B cell (primary cell): Measurements from ENCODE around the gene NR3C2. TPM values are rescaled to one million over a fixed set of nuclear protein-coding genes. Genes with fewer than 3 reads are reported as not detected.

Experiments used
- ATAC-seq: fragments of 200-7000 bp; cut with Tn5 transposase; one replicate; pipeline ENCODE4 v1.10.0; 2021; ENCODE audit warnings: low read depth, mild to moderate bottlenecking, moderate number of reproducible peaks, moderate library complexity
- CTCF ChIA-PET: fragments of 350-600 bp; sonication (Branson Sonifier 250); formaldehyde crosslinking; loops from one replicate; lab custom pipeline; 2021; ENCODE audit warnings: antibody characterized with exemption, inconsistent platforms; lab: Charles Lee
- POLR2A ChIA-PET: fragments of 350-600 bp; sonication (Branson Sonifier 250); formaldehyde crosslinking; loops from one replicate; lab custom pipeline; 2021; ENCODE audit warnings: antibody characterized with exemption; lab: Charles Lee
- DNase-seq: peaks from one replicate; pipeline ENCODE4 v3.0.0; 2013
- H2AFZ ChIP-seq: 2 replicates; pipeline ENCODE4 v1.6.1; 2012; ENCODE audit warnings: mild to moderate bottlenecking, low read depth, low read length; ENCODE audit not compliant: insufficient read depth, poor library complexity, severe bottlenecking
- H3K27ac ChIP-seq, 2 donors: 1 replicate in 1 of 2; 2 replicates in 1 of 2; pipeline ENCODE4 v1.5.1; 2012 to 2013; ENCODE audit warnings: low read length in 2 of 2, mild to moderate bottlenecking in 2 of 2, moderate library complexity in 1 of 2
- H3K27me3 ChIP-seq, 4 experiments: fragments of 200-600 bp in 1 of 4; sonication (generic) in 1 of 4; replicated peaks in 1 of 4; 1 replicate in 2 of 4; 2 replicates in 2 of 4; pipeline versions ENCODE4 v1.6.1 to v1.7.0; 2013 to 2016; ENCODE audit warnings: low read length in 3 of 4, mild to moderate bottlenecking in 2 of 4, mixed read lengths in 1 of 4, moderate library complexity in 1 of 4; ENCODE audit not compliant: insufficient read depth in 4 of 4, control insufficient read depth in 3 of 4; ENCODE audit errors: control extremely low read depth in 1 of 4
- H3K36me3 ChIP-seq, 2 experiments: replicated peaks in 1 of 2; 1 replicate in 1 of 2; 2 replicates in 1 of 2; pipeline versions ENCODE4 v1.6.1 to v1.7.1; 2013; ENCODE audit warnings: low read length in 1 of 2; ENCODE audit not compliant: insufficient read depth in 2 of 2, control insufficient read depth in 1 of 2; ENCODE audit errors: control extremely low read depth in 1 of 2, extremely low read depth in 1 of 2
- H3K4me1 ChIP-seq, 2 donors: fragments of 200-600 bp in 1 of 2; sonication (generic) in 1 of 2; 1 replicate in 1 of 2; 2 replicates in 1 of 2; pipeline versions ENCODE4 v1.5.1 to v1.6.1; 2013 to 2017; ENCODE audit warnings: low read length in 2 of 2; ENCODE audit not compliant: control insufficient read depth in 2 of 2, insufficient read depth in 2 of 2
- H3K4me2 ChIP-seq: replicated peaks from 2 replicates; pipeline ENCODE3; 2012; ENCODE audit warnings: mild to moderate bottlenecking, low read depth, low read length; ENCODE audit not compliant: poor library complexity, severe bottlenecking
- H3K4me3 ChIP-seq, 5 experiments: fragments of 200-600 bp in 1 of 5; sonication (generic) in 1 of 5; 1 replicate in 3 of 5; 2 replicates in 2 of 5; pipeline versions ENCODE4 v1.5.1 to v1.7.0; 2011 to 2016; ENCODE audit warnings: low read length in 4 of 5, mild to moderate bottlenecking in 4 of 5, low read depth in 2 of 5, control low read depth in 1 of 5, moderate library complexity in 1 of 5; ENCODE audit not compliant: insufficient read depth in 1 of 5; ENCODE audit errors: control extremely low read depth in 1 of 5, extremely low read depth in 1 of 5
- H3K79me2 ChIP-seq: fragments of 200-600 bp; sonication (generic); one replicate; pipeline ENCODE4 v1.6.0; 2016; ENCODE audit warnings: low read length; ENCODE audit not compliant: control insufficient read depth, insufficient read depth
- H3K9ac ChIP-seq: fragments of 200-600 bp; sonication (generic); 2 replicates; pipeline ENCODE4 v1.6.1; 2017; ENCODE audit warnings: mild to moderate bottlenecking, low read length, moderate library complexity
- H3K9me3 ChIP-seq, 3 donors: one replicate each; pipeline versions ENCODE4 v1.6.1 to v1.7.1; 2013; ENCODE audit warnings: low read length in 2 of 3; ENCODE audit not compliant: control insufficient read depth in 2 of 3, insufficient read depth in 1 of 3; ENCODE audit errors: control extremely low read depth in 1 of 3
- H4K20me1 ChIP-seq: 2 replicates; pipeline ENCODE4 v1.6.0; 2012; ENCODE audit warnings: mild to moderate bottlenecking, low read length; ENCODE audit not compliant: insufficient read depth, control insufficient read depth, poor library complexity, severe bottlenecking
- H3K27ac Mint-ChIP-seq: one replicate; pipeline ENCODE4 v1.8.0; 2021; ENCODE audit warnings: mixed read lengths
- H3K27me3 Mint-ChIP-seq: one replicate; pipeline ENCODE4 v1.8.0; 2021; ENCODE audit warnings: mixed read lengths
- H3K4me1 Mint-ChIP-seq: one replicate; pipeline ENCODE4 v1.8.0; 2021; ENCODE audit warnings: mixed read lengths
- H3K4me3 Mint-ChIP-seq: one replicate; pipeline ENCODE4 v1.8.0; 2021; ENCODE audit warnings: mixed read lengths
- H3K9me3 Mint-ChIP-seq: one replicate; pipeline ENCODE4 v1.8.0; 2022; ENCODE audit warnings: mixed read lengths; ENCODE audit not compliant: insufficient read depth
- EZH2 ChIP-seq: IDR thresholded peaks from 2 replicates; pipeline ENCODE4 v1.6.1; 2012; ENCODE audit warnings: borderline replicate concordance, low read depth, mild to moderate bottlenecking, moderate library complexity, low read length; ENCODE audit not compliant: insufficient read depth, poor library complexity, severe bottlenecking
- WGBS: methylation state at CpG from one replicate; pipeline ENCODE4 v1.1.5; 2013; ENCODE audit warnings: missing lambda C conversion rate; ENCODE audit not compliant: insufficient coverage; 5-methylcytosine and 5-hydroxymethylcytosine counted together
- intact Hi-C: fragments of 100-400 bp; cut with micrococcal nuclease; formaldehyde crosslinking; loops from one replicate; pipeline ENCODE4 v1.10.0; 2022
- polyA plus RNA-seq: library from polyadenylated mRNA; depleted of rRNA; stranded (reverse); fragments of >200 nt; gene quantifications from 2 replicates; pipeline ENCODE4 v1.2.3, GENCODE V29; 2012
- total RNA-seq, 2 donors: library from RNA; stranded (reverse); fragments of 120-200 nt in 1 of 2; gene quantifications; 1 replicate in 1 of 2; 2 replicates in 1 of 2; pipeline versions ENCODE4 v1.2.3 to v1.2.4, GENCODE V29; 2013 to 2022
- TF ChIP-seq, protein P1 (sequence below): fragments of 200-600 bp; IDR thresholded peaks from one replicate; pipeline ENCODE4 v1.8.0; 2022; ENCODE audit warnings: antibody characterized with exemption, mild to moderate bottlenecking

NR3C2 gene
- total and polyA plus RNA-seq, 2 donors (not counting 1 experiment from before 2014, with no cell fraction given), result 6.7 to 19.3 TPM

DNA sequence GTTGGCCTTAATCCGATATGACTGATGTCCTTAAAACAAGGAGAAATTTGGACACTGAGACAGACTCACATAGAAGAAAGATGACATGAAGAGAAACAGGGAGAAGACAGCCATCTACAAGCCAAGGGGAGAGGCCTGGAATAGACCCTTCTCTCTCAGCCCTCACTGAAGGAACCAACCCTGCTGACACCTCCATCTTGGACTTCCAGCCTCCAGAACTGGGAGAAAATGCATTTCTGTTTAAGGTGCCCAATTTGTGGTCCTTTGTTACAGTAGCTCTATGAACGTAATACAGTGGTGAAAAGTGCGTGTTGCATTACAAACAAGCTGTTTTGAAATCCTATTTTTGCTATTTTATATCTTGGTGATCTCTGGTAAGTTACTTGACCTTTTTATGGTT, 366.8 kb downstream of the NR3C2 start:
- H3K9me3 Mint-ChIP-seq, result peaks cover 14% of the 10 kb centered on the region
- Histone ChIP-seq H3K9ac (no peak overlapping the region), H3K27me3 (no peaks in the 10 kb centered on the region), H4K20me1 (no peaks in the 10 kb centered on the region), H3K4me2 (no peak overlapping the region), H3K9me3 (peaks cover 0 to 42% (median 20%) of the 10 kb centered on the region in 3 donors), H3K4me1 (no peaks in the 10 kb centered on the region), H2AFZ (no peak overlapping the region), H3K36me3 (no peaks in the 10 kb centered on the region), H3K4me3 (no peak overlapping the region), H3K27ac (no peak overlapping the region), H3K79me2 (no peaks in the 10 kb centered on the region)
- no peaks in the 10 kb centered on the region for H3K27me3 Mint-ChIP-seq
- no peak overlapping the region for H3K4me3 Mint-ChIP-seq
- TF ChIP-seq, protein P1, sequence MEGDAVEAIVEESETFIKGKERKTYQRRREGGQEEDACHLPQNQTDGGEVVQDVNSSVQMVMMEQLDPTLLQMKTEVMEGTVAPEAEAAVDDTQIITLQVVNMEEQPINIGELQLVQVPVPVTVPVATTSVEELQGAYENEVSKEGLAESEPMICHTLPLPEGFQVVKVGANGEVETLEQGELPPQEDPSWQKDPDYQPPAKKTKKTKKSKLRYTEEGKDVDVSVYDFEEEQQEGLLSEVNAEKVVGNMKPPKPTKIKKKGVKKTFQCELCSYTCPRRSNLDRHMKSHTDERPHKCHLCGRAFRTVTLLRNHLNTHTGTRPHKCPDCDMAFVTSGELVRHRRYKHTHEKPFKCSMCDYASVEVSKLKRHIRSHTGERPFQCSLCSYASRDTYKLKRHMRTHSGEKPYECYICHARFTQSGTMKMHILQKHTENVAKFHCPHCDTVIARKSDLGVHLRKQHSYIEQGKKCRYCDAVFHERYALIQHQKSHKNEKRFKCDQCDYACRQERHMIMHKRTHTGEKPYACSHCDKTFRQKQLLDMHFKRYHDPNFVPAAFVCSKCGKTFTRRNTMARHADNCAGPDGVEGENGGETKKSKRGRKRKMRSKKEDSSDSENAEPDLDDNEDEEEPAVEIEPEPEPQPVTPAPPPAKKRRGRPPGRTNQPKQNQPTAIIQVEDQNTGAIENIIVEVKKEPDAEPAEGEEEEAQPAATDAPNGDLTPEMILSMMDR, result no peak
- no peak for TF ChIP-seq EZH2
- WGBS, result 100% methylated on average over 3 of the region's 3 CpGs
- DNase-seq (no peak), ATAC-seq (no peak)
- H3K4me1 Mint-ChIP-seq, result no peaks in the 10 kb centered on the region
- intact Hi-C loops, result no loop called here
- POLR2A ChIA-PET, result no interaction called here
- CTCF ChIA-PET, result no interaction called here
- no peak overlapping the region for H3K27ac Mint-ChIP-seq

DNA sequence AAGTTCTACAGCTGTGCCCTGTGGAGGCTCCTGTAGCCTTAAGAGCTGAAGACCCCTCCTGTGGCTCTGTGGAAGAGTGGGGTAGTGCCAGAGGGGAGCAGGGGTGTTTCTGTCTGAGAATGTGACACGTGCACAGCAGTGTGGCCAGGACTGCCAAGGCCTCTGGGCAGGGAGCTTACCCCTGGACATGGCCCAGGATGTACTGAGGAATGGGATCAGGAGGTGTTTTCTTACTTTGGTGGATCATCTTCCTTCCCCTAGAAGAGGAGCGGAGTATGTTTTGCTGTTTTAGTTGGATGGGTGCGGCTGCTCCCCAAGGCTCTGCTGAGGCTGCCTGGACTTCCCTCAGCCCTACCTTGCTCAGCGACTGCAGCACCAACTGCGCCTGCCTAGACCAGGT, 367.8 kb downstream of the NR3C2 start:
- no peak overlapping the region for H2AFZ ChIP-seq
- no peaks in the 10 kb centered on the region for H3K27me3 ChIP-seq
- peaks cover 0 to 42% (median 20%) of the 10 kb centered on the region in 3 donors for H3K9me3 ChIP-seq
- no peak for ATAC-seq
- Mint-ChIP-seq H3K9me3 (peaks cover 14% of the 10 kb centered on the region), H3K4me1 (no peaks in the 10 kb centered on the region), H3K27me3 (no peaks in the 10 kb centered on the region), H3K27ac (no peak overlapping the region), H3K4me3 (no peak overlapping the region)
- intact Hi-C loops, result no loop called here
- no peaks in the 10 kb centered on the region for H3K36me3 ChIP-seq
- WGBS, result 100% methylated on average over 4 of the region's 5 CpGs
- CTCF ChIA-PET, result no interaction called here
- POLR2A ChIA-PET, result no interaction called here
- H4K20me1 ChIP-seq, result no peaks in the 10 kb centered on the region
- H3K79me2 ChIP-seq, result no peaks in the 10 kb centered on the region
- no peak overlapping the region for H3K4me2 ChIP-seq
- H3K9ac ChIP-seq, result no peak overlapping the region
- no peak overlapping the region for H3K4me3 ChIP-seq
- H3K27ac ChIP-seq, result no peak overlapping the region
- no peak for DNase-seq
- TF ChIP-seq, protein P1, result no peak
- no peak for TF ChIP-seq EZH2
- H3K4me1 ChIP-seq, result no peaks in the 10 kb centered on the region
